MCF 10A (cell line): ENCODE results near the gene SLC7A9. TPM values are rescaled to one million over a fixed set of nuclear protein-coding genes. Genes with fewer than 3 reads are reported as not detected.
"Not testable (repeated sequence)": the region's sequence is repeated elsewhere in the genome, so short reads cannot be mapped to it uniquely, and the experiment has no call there.

Experiments used
- BruUV-seq: library from RNA; stranded (reverse); fragments of 400-500 nt; replicated peaks from 2 replicates; lab custom pipeline; 2021; lab: Mats Ljungman, UMichigan
- CTCF ChIA-PET: fragments of 300-600 bp; sonication (Branson Sonifier 250); formaldehyde crosslinking; extraction: SDS; loops from one replicate; lab custom pipeline; 2021; ENCODE audit warnings: antibody characterized with exemption, inconsistent platforms; lab: Yijun Ruan, JAX
- POLR2A ChIA-PET: fragments of 300-600, 350-650 bp; sonication (Branson Sonifier 250); formaldehyde crosslinking; extraction: SDS; loops from one replicate; lab custom pipeline; 2020; ENCODE audit warnings: antibody characterized with exemption, inconsistent platforms; lab: Yijun Ruan, JAX
- DNase-seq: peaks from one replicate; pipeline ENCODE4 v3.0.0-alpha.2; 2018; ENCODE audit not compliant: unreplicated experiment
- H3K27ac Mint-ChIP-seq: one replicate; pipeline ENCODE4 v1.8.0; 2022; ENCODE audit warnings: mild to moderate bottlenecking, low read depth, mixed read lengths; ENCODE audit not compliant: unreplicated experiment
- H3K27me3 Mint-ChIP-seq: one replicate; pipeline ENCODE4 v1.8.0; 2022; ENCODE audit warnings: mixed read lengths; ENCODE audit not compliant: insufficient read depth, unreplicated experiment
- H3K36me3 Mint-ChIP-seq: one replicate; pipeline ENCODE4 v1.8.0; 2022; ENCODE audit warnings: mild to moderate bottlenecking, moderate library complexity, mixed read lengths; ENCODE audit not compliant: insufficient read depth, unreplicated experiment
- H3K4me1 Mint-ChIP-seq: one replicate; pipeline ENCODE4 v1.8.0; 2022; ENCODE audit warnings: mixed read lengths; ENCODE audit not compliant: insufficient read depth, unreplicated experiment
- H3K4me3 Mint-ChIP-seq: one replicate; pipeline ENCODE4 v1.8.0; 2022; ENCODE audit warnings: mild to moderate bottlenecking, moderate library complexity, mixed read lengths; ENCODE audit not compliant: unreplicated experiment
- H3K9me3 Mint-ChIP-seq: one replicate; pipeline ENCODE4 v1.8.0; 2022; ENCODE audit warnings: mixed read lengths; ENCODE audit not compliant: unreplicated experiment
- intact Hi-C: fragments of 100-400 bp; cut with micrococcal nuclease; formaldehyde crosslinking; loops from 2 replicates; pipeline ENCODE4 v1.14.1; 2022
- total RNA-seq: library from RNA; stranded (reverse); gene quantifications from 2 replicates; pipeline ENCODE4 v1.2.3, GENCODE V29; 2022
- TF ChIP-seq, protein P1 (sequence below): fragments of 200-600 bp; IDR thresholded peaks from one replicate; pipeline ENCODE4 v1.8.0; 2022; ENCODE audit warnings: antibody characterized with exemption, mild to moderate bottlenecking; ENCODE audit not compliant: unreplicated experiment

Gene SLC7A9
- total RNA-seq, 1 experiment from 2014 or later: not detected

DNA sequence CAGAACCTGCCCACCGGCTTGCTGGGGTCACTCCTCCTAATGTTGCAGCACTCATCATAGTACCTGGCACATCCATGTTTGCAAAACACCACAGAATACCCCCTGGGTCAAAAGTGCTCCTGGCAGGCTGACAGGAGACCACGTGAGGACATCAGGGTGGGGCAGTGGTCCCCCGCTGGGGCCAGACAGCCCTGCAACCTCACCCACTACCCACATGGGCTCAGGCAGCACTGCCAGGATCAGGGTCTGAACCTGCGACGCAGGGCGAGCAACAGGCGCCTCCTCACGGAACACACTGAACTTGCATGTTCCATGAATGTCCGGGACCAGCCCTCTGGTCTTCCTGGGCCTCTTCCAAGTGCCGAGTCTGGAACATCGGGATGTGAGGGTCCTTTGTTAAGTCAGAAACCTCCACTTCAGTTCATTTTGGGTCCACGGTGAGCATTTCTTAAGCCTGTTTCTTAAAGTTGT, 1.4 kb upstream of the SLC7A9 start:
- peaks cover 7% of the 10 kb centered on the region for H3K36me3 Mint-ChIP-seq
- no peaks in the 10 kb centered on the region for H3K27me3 Mint-ChIP-seq
- H3K4me1 Mint-ChIP-seq: no peaks in the 10 kb centered on the region
- no peak for DNase-seq
- BruUV-seq: no TSS peak
- TF ChIP-seq, protein P1, sequence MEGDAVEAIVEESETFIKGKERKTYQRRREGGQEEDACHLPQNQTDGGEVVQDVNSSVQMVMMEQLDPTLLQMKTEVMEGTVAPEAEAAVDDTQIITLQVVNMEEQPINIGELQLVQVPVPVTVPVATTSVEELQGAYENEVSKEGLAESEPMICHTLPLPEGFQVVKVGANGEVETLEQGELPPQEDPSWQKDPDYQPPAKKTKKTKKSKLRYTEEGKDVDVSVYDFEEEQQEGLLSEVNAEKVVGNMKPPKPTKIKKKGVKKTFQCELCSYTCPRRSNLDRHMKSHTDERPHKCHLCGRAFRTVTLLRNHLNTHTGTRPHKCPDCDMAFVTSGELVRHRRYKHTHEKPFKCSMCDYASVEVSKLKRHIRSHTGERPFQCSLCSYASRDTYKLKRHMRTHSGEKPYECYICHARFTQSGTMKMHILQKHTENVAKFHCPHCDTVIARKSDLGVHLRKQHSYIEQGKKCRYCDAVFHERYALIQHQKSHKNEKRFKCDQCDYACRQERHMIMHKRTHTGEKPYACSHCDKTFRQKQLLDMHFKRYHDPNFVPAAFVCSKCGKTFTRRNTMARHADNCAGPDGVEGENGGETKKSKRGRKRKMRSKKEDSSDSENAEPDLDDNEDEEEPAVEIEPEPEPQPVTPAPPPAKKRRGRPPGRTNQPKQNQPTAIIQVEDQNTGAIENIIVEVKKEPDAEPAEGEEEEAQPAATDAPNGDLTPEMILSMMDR: no peak
- H3K9me3 Mint-ChIP-seq: no peaks in the 10 kb centered on the region
- intact Hi-C loops: no loop called here
- no peak overlapping the region for H3K27ac Mint-ChIP-seq
- CTCF ChIA-PET: no interaction called here
- no peak overlapping the region for H3K4me3 Mint-ChIP-seq
- POLR2A ChIA-PET: interaction anchor here (0.6 to 0.7 kb wide), 2 partner anchors 32 to 294 kb away, joined by 4 to 7 read pairs; no protein-coding TSS in a partner anchor

DNA sequence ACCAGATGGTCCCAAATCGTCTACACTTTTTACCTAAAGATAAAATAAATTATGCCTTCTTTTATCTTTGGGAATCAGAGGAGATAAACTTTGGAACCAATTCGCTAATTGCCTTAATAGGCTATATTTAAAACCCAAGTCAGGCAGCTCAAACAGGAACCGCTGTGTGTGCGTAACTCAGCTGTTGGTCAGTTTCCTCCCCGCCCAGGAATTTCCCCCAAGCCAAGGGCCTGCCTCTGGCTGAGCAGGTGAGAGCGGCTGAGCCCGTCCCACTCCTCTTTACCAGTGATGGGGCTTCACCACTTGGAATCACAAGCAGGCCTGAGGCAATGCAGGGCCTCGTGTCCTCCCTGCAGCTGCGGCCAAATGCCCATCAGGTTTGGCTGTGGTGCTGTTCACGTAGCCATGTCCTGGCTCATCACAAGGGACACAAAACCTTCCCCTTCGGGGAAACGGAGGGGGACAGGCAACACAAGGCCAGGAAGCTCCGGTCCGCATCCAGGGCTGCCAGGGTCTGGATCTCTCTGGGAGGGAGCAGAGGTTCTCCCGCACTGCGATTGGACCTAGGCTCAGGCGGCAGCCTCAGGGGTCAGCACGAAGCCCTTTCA, 503 bp upstream of the SLC7A9 start:
- no peak overlapping the region for H3K4me3 Mint-ChIP-seq
- BruUV-seq: no TSS peak
- CTCF ChIA-PET: no interaction called here
- TF ChIP-seq, protein P1: no peak
- H3K27me3 Mint-ChIP-seq: no peaks in the 10 kb centered on the region
- peaks cover 7% of the 10 kb centered on the region for H3K36me3 Mint-ChIP-seq
- intact Hi-C loops: no loop called here
- POLR2A ChIA-PET: no interaction called here
- H3K4me1 Mint-ChIP-seq: no peaks in the 10 kb centered on the region
- H3K27ac Mint-ChIP-seq: no peak overlapping the region
- no peak for DNase-seq
- H3K9me3 Mint-ChIP-seq: no peaks in the 10 kb centered on the region

DNA sequence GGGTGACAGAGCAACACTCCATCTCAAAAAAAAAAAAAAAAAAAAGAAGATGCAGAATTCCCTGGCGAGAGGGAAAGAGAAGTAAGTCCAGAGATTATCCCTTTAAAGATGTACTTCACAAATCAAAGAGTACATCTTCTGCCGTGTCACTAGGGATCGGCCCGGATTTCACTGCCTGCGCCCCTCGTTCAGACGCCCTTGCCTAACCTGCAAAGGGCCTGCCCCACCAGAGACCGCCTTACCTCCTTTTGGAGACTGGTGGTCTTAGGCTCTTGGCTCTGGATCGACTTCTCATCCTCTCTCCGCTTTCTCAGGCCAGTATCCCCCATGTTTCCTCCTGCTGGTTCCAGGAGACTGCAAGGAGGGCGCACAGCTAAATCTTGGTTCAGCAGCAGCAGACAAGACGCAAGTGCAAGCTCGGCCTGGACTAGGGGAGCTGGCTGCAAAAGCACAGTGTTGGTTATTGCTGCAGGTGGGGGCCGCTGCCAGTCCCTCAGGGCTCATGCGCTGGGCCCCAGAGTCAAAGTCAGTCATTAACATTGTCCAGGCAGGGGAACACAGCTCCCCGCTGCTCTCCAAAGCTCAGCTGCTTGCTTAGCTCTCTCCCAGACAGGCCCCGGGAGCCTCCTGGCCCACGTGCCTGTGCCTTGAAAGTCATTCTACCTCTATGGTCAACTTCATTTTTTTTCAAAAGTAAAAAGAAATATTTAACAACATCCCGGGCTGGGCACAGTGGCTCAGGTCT, 1.2 kb downstream of the SLC7A9 start:
- Mint-ChIP-seq H3K4me3 (no peak overlapping the region), H3K36me3 (peaks cover 7% of the 10 kb centered on the region), H3K9me3 (no peaks in the 10 kb centered on the region), H3K27ac (no peak overlapping the region), H3K4me1 (no peaks in the 10 kb centered on the region), H3K27me3 (no peaks in the 10 kb centered on the region)
- no TSS peak for BruUV-seq
- intact Hi-C loops: no loop called here
- ChIA-PET CTCF (no interaction called here), POLR2A (no interaction called here)
- TF ChIP-seq, protein P1: no peak
- no peak for DNase-seq

DNA sequence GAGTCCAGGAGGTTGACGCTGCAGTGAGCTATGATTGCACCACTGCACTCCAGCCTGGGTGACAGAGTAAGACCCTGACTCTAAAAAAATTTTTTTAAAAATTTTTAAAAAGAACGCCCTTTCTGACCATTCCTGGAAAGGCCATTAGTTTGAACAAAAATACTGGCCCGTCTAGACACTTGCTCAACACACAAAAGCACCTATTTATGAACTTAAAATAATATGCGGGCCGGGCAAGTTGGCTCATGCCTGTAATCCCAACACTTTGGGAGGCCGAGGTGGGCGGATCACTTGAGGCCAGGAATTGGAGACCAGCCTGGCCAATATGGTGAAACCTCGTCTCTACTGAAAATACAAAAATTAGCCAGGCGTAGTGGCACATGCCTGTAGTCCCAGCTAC, 2.1 kb downstream of the SLC7A9 start:
- H3K9me3 Mint-ChIP-seq, intact Hi-C loops, H3K4me3 Mint-ChIP-seq, BruUV-seq, CTCF ChIA-PET, H3K36me3 Mint-ChIP-seq, H3K27me3 Mint-ChIP-seq, POLR2A ChIA-PET, H3K27ac Mint-ChIP-seq, H3K4me1 Mint-ChIP-seq: not testable (repeated sequence)
- DNase-seq: peak; percentile 17
